Measurements from ENCODE around the gene PLEKHA6. TPM values are rescaled to one million over a fixed set of nuclear protein-coding genes. Genes with fewer than 3 reads are reported as not detected.

Gene PLEKHA6
- total and polyA plus RNA-seq, 2 of the 8 experiments (the other 6 are each of a cell fraction or from before 2014, with no cell fraction given) = 4.8 to 20.2 TPM

GRCh38 chr1:204350857-204351573 lies 8.7 kb downstream of the PLEKHA6 start (continued):
- TF ChIP-seq SP4 (IDR thresholded peaks at IDR 0.05; ENCODE audit: low read length) (no peak), PHF8 (conservative IDR thresholded peaks at IDR 0.05; ENCODE audit: low read depth, low read length) (no peak), SIRT6 (IDR thresholded peaks at IDR 0.05; ENCODE audit: low read length) (no peak), HDAC6 (IDR thresholded peaks at IDR 0.05; ENCODE audit: low read depth, low read length) (no peak), GABPA (IDR thresholded peaks at IDR 0.05; ENCODE audit: borderline replicate concordance, insufficient read depth, low read length) (no peak), POU5F1 (IDR thresholded peaks at IDR 0.05; ENCODE audit: low read depth, low read length) (no peak), NANOG (IDR thresholded peaks at IDR 0.05; ENCODE audit: insufficient read depth, low read depth, low read length, poor library complexity, severe bottlenecking) (no peak), TCF12 (IDR thresholded peaks at IDR 0.05; ENCODE audit: low read depth, low read length) (0 out of 2 replicates have a peak, but pooled peaks have one; percentile 45), EGR1 (IDR thresholded peaks at IDR 0.05; ENCODE audit: borderline replicate concordance, low read depth, low read length) (no peak), USF2 (IDR thresholded peaks at IDR 0.05; ENCODE audit: low read length) (no peak), BCL11A (IDR thresholded peaks at IDR 0.05; ENCODE audit: low read depth in 2 of 2, low read length in 2 of 2) (no peak), GTF2F1 (IDR thresholded peaks at IDR 0.05; ENCODE audit: borderline replicate concordance, low read depth, low read length) (no peak), SIX5 (IDR thresholded peaks at IDR 0.05; ENCODE audit: low read depth, low read length) (no peak), RBBP5 (IDR thresholded peaks at IDR 0.05; ENCODE audit: borderline replicate concordance, low read depth, low read length) (no peak), RNF2 (IDR thresholded peaks at IDR 0.05; ENCODE audit: borderline replicate concordance, low read depth, low read length, missing control alignments, poor library complexity, severe bottlenecking) (no peak), SP1 (IDR thresholded peaks at IDR 0.05; ENCODE audit: low read depth, low read length) (no peak), CTBP2 (IDR thresholded peaks at IDR 0.05; ENCODE audit: borderline replicate concordance, insufficient read depth, insufficient read length, low read length) (no peak)
